ENCODE data around the gene NF1.

Gene NF1

GRCh38 chr17:31415640-31416502 is 321.1 kb downstream of the NF1 start:
- no peak for DNase-seq (ENCODE audit: low spot score)
- no peak for TF ChIP-seq CTCF (IDR thresholded peaks at IDR 0.05; ENCODE audit: extremely low read depth, missing control alignments)

GRCh38 chr17:31416503-31416923 is 321.7 kb downstream of the NF1 start:
- DNase-seq (ENCODE audit: low spot score) = no peak
- no peak for TF ChIP-seq CTCF (IDR thresholded peaks at IDR 0.05; ENCODE audit: extremely low read depth, missing control alignments)

GRCh38 chr17:31417051-31417792 is 322.4 kb downstream of the NF1 start:
- no peak for DNase-seq (ENCODE audit: low spot score)
- no peak for TF ChIP-seq CTCF (IDR thresholded peaks at IDR 0.05; ENCODE audit: extremely low read depth, missing control alignments)

- no peak for DNase-seq (ENCODE audit: low spot score)
- TF ChIP-seq CTCF (IDR thresholded peaks at IDR 0.05; ENCODE audit: extremely low read depth, missing control alignments) = no peak
Observed at GRCh38 chr17:31418773-31419350, 324.1 kb downstream of the NF1 start.

- no peak for TF ChIP-seq CTCF (IDR thresholded peaks at IDR 0.05; ENCODE audit: extremely low read depth, missing control alignments)
- no peak for DNase-seq (ENCODE audit: low spot score)
Observed at GRCh38 chr17:31422443-31422842, 327.7 kb downstream of the NF1 start.

- no peak for DNase-seq (ENCODE audit: low spot score)
- no peak for TF ChIP-seq CTCF (IDR thresholded peaks at IDR 0.05; ENCODE audit: extremely low read depth, missing control alignments)
Observed at GRCh38 chr17:31424944-31425281, 330.1 kb downstream of the NF1 start.
